AG04450 (cell line): ENCODE results near the gene PPP1R3G. TPM values are rescaled to one million over a fixed set of nuclear protein-coding genes. Genes with fewer than 3 reads are reported as not detected.

Experiments
- CTCF ChIA-PET: fragments of 300-600, 350-600 bp; formaldehyde crosslinking; extraction: SDS; loops from one replicate; lab custom pipeline; 2022; ENCODE audit warnings: antibody characterized with exemption, inconsistent platforms; lab: Charles Lee
- POLR2A ChIA-PET: fragments of 350-600 bp; formaldehyde crosslinking; extraction: SDS; loops from one replicate; lab custom pipeline; 2021; ENCODE audit warnings: antibody characterized with exemption, inconsistent platforms; lab: Yijun Ruan, JAX
- DNase-seq: peaks from one replicate; pipeline ENCODE4 v3.0.0-alpha.2; 2011; ENCODE audit warnings: low read depth, low spot score
- H3K27ac ChIP-seq: one replicate; pipeline ENCODE4 v1.5.1; 2012; ENCODE audit warnings: low read depth, low read length, control low read depth
- H3K27me3 ChIP-seq: one replicate; pipeline ENCODE4 v1.6.0; 2012; ENCODE audit warnings: low read length; ENCODE audit not compliant: control insufficient read depth, insufficient read depth
- H3K4me3 ChIP-seq: 2 replicates; pipeline ENCODE4 v1.5.1; 2011; ENCODE audit warnings: mild to moderate bottlenecking, low read depth, low read length, control low read depth
- H3K9me3 ChIP-seq: 2 replicates; pipeline ENCODE4 v1.5.1; 2012; ENCODE audit warnings: low read length; ENCODE audit not compliant: control insufficient read depth, insufficient read depth
- polyA plus RNA-seq: library from polyadenylated mRNA; depleted of rRNA; stranded (reverse); fragments of >200 nt; gene quantifications from 2 replicates; pipeline ENCODE4 v1.2.3, GENCODE V29; 2011
- TF ChIP-seq, protein P1 (sequence below): IDR thresholded peaks from 2 replicates; pipeline ENCODE4 v1.5.1; 2011; ENCODE audit warnings: low read depth, low read length, control low read depth, inconsistent platforms

Gene PPP1R3G
- polyA plus RNA-seq, 1 experiment = 0.11 TPM

DNA sequence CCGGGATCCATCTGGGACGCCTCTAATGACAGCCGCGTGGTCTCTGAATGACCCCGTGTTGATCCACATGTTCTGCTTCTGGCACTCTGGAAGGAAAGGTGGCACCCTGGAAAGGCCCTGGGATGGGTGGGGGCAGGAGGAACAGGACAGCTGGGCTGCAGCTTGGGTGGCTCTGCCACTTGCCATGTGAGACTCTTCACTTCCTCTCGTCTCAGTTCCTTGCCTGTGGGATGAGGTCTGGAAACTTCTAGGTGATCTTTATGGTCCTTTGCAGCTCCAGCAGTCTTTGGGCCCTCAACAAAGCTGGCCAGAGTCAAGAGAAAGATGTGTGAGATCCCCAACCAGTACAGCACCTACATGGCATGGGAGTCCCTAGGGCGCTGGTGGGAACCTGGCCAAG lies 26.5 kb downstream of the PPP1R3G start:
- ChIA-PET CTCF (no interaction called here), POLR2A (no interaction called here)
- H3K27me3 ChIP-seq = no peaks in the 10 kb centered on the region
- DNase-seq = no peak
- H3K9me3 ChIP-seq = no peaks in the 10 kb centered on the region
- TF ChIP-seq, protein P1, sequence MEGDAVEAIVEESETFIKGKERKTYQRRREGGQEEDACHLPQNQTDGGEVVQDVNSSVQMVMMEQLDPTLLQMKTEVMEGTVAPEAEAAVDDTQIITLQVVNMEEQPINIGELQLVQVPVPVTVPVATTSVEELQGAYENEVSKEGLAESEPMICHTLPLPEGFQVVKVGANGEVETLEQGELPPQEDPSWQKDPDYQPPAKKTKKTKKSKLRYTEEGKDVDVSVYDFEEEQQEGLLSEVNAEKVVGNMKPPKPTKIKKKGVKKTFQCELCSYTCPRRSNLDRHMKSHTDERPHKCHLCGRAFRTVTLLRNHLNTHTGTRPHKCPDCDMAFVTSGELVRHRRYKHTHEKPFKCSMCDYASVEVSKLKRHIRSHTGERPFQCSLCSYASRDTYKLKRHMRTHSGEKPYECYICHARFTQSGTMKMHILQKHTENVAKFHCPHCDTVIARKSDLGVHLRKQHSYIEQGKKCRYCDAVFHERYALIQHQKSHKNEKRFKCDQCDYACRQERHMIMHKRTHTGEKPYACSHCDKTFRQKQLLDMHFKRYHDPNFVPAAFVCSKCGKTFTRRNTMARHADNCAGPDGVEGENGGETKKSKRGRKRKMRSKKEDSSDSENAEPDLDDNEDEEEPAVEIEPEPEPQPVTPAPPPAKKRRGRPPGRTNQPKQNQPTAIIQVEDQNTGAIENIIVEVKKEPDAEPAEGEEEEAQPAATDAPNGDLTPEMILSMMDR = no peak
- H3K27ac ChIP-seq = no peak overlapping the region
- H3K4me3 ChIP-seq = no peak overlapping the region

GRCh38 chr6:5112066-5112799 lies 27.1 kb downstream of the PPP1R3G start:
- Histone ChIP-seq H3K9me3 (no peaks in the 10 kb centered on the region), H3K4me3 (no peak overlapping the region), H3K27me3 (no peaks in the 10 kb centered on the region), H3K27ac (no peak overlapping the region)
- CTCF ChIA-PET = no interaction called here
- POLR2A ChIA-PET = no interaction called here
- TF ChIP-seq, protein P1 = no peak
- DNase-seq = no peak

GRCh38 chr6:5113096-5113495 lies 28.0 kb downstream of the PPP1R3G start:
- no peaks in the 10 kb centered on the region for H3K9me3 ChIP-seq
- TF ChIP-seq, protein P1 = no peak
- ChIA-PET POLR2A (no interaction called here), CTCF (no interaction called here)
- no peak overlapping the region for H3K4me3 ChIP-seq
- H3K27ac ChIP-seq = no peak overlapping the region
- DNase-seq = no peak
- no peaks in the 10 kb centered on the region for H3K27me3 ChIP-seq

DNA sequence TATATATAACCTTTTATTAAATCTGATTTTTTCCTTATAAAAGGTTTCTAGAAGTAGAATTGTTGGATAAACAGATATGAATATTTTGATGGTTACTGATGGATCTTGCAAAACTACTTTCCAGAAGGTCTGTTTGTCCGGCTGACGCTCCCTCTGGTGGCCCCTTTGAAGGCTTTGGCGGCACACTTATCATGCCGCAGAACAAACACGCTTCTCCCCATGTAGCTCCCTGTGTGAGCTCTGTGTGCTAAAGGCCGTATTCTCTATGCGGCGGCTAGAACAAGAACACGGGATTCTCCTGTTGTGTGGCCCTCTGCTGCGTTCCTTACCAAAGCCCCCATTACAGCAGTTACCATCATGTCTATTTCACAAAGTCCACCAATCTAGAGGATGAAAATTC lies 30.0 kb downstream of the PPP1R3G start:
- H3K27me3 ChIP-seq = no peaks in the 10 kb centered on the region
- ChIA-PET CTCF (interaction anchor here (0.7 kb wide), 1 partner anchor 36 kb away, joined by 3 read pairs; no protein-coding TSS in a partner anchor), POLR2A (interaction anchor here (1.2 kb wide), 1 partner anchor 13 kb away, joined by 4 read pairs; no protein-coding TSS in a partner anchor)
- no peak overlapping the region for H3K27ac ChIP-seq
- TF ChIP-seq, protein P1 = peak; percentile 43
- no peak overlapping the region for H3K4me3 ChIP-seq
- H3K9me3 ChIP-seq = no peaks in the 10 kb centered on the region
- no peak for DNase-seq

DNA sequence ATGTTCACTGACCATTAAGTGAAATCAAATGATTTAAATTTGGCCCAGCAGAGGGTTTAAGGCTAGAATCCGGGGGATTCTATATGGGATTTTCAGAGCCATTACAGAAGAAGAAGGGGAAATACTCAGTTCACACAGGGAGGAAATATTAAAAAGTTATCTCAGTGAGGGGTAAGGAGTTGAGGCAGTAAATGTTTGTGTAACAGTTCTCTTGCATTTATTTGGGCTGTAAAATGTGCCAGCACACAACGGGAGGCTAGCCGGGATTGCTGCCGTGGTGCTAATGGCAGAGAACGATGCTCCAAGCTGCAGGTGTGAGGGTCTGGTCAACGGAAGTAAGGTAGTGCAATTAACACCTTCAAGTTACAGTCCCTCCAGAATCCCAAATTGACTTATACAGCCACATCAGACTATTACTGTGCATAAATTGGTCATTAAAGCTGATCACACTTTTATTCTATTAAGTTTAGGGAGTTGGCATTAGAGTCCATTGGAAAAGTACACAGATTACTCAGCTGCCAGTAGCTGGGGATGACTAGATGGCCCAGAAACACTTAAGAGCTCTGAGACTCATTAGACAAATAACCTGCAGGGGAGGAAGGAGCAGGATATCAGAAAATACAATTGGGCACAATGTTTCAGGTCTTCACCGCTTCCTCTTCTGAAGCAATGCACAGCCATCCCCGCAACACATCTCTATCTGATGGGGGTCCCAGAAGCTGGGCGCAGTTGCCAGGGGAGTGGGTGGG lies 31.3 kb downstream of the PPP1R3G start:
- TF ChIP-seq, protein P1 = no peak
- ChIA-PET POLR2A (no interaction called here), CTCF (no interaction called here)
- H3K4me3 ChIP-seq = no peak overlapping the region
- H3K27ac ChIP-seq = no peak overlapping the region
- peaks cover 6% of the 10 kb centered on the region; the same call in 1 of the 2 replicates for H3K9me3 ChIP-seq
- DNase-seq = no peak
- H3K27me3 ChIP-seq = no peaks in the 10 kb centered on the region
